Fibroblast of villous mesenchyme (primary cell): ENCODE measurements around the gene MMP23B. TPM values are rescaled to one million over a fixed set of nuclear protein-coding genes. Genes with fewer than 3 reads are reported as not detected.
"Not testable (repeated sequence)": the region's sequence is repeated elsewhere in the genome, so short reads cannot be mapped to it uniquely, and the experiment has no call there.

Experiments used
- DNase-seq: peaks from one replicate; pipeline ENCODE4 v3.0.0-alpha.2; 2010; ENCODE audit warnings: low read depth
- H3K4me3 ChIP-seq: 2 replicates; pipeline ENCODE4 v1.5.1; 2011; ENCODE audit warnings: low read depth, mild to moderate bottlenecking, low read length
- CTCF ChIP-seq: IDR thresholded peaks from 2 replicates; pipeline ENCODE4 v1.5.1; 2012; ENCODE audit warnings: low read depth, mild to moderate bottlenecking, low read length; ENCODE audit not compliant: insufficient read depth
- total RNA-seq: library from RNA; depleted of rRNA; stranded (reverse); fragments of >200 nt; gene quantifications from 2 replicates; pipeline ENCODE4 v1.2.3, GENCODE V29; 2012

MMP23B gene
- total RNA-seq, 1 donor = 6.5 TPM

GRCh38 chr1:1669468-1670440, 37.8 kb downstream of the MMP23B start:
- no peak for DNase-seq
- H3K4me3 ChIP-seq = no peak overlapping the region
- TF ChIP-seq CTCF = no peak

DNA sequence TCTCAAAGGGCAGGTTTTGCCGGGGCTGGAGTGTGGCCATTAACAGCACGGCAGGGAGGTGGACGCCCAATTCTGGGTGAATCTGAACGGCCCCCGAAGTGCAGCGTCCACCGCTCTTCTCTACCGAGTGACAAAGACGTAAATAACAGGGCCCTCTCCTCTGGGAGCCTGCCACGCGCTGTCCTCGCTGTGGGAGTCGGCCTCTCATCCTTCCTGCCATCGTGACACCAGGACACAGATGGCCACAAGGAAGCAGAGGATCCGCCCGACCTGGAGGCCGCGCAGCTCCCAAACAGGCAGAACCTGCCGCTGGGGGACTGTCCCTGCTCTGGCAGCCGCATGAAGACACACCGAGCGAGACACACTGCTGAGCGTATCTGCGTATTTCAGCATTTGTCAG, 38.9 kb downstream of the MMP23B start:
- no peak overlapping the region for H3K4me3 ChIP-seq
- DNase-seq = no peak
- no peak for TF ChIP-seq CTCF

DNA sequence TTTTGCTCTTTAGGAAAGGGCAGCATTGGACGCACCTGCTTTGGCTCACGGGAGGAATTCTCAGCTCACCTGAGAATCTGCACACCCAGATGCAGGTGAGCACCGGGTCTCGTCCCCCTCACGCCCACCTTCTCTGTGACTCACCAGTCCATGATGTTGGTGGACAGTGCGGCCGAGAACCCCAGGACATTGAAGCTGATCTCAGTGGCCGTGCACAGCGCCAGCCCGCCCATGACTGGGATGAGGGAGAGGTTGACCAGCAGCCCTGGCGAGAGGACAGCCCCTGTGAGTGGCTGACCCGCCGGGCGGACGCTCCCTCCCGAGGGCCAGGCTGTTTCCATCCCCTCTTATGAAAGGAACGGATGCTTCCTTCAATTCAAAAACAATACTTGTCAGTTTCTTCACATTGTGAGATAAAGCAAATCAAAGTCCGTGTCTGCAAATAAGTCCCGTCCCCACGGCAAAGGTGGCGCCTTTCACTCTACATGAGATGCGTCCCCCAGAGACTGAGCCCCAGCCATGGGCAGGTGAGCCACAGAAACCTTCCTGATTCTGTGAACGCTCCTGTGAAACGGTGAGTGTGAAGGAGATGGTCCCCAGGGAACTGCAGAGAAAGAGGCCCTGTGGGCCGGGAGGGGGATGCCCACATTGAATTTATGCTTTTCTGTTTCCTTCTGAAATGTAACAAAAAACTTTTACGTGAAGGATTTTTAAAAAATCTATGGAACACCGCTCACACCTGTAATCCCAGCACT, 39.6 kb downstream of the MMP23B start:
- no peak for DNase-seq
- no peak overlapping the region for H3K4me3 ChIP-seq
- TF ChIP-seq CTCF = no peak

DNA sequence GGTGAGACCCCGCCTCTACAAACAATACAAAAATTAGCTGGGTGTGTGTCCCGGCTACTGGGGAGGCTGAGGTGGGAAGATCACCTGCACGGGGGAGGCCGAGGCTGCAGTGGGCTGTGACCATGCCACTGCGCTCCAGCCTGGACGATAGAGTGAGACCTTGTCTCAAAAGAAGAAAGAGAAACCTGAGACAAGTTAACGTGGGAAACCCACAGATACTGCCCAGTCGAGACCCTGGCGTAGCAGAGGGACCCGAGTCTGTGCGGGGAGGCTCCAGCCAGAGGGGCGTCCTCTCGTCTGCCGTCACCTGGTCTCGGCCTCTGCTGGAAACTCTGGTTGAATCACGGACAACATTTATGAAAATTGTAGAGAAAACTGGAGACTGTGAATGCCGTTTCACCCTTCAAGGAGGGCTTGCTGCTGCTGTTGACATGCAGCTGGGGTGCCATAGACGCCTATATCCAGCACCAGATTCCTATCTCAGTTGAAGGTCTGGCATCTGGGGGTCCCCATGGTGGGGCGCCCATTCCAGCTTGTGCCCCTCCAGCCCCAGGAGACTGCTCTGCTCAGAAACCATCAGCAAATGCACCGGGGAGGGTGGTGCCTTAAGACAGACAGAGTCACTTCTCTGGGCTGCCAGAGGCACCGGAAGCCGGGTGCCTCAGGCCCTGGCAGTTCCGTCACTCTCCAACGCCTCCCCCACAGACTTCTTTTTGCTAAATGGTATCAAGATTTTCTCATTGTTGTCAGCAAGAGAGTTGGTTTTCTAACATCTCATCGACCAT, 40.4 kb downstream of the MMP23B start:
- H3K4me3 ChIP-seq = no peak overlapping the region
- no peak for TF ChIP-seq CTCF
- DNase-seq = no peak

GRCh38 chr1:1674806-1675205, 42.8 kb downstream of the MMP23B start:
- H3K4me3 ChIP-seq, DNase-seq: not testable (repeated sequence)

DNA sequence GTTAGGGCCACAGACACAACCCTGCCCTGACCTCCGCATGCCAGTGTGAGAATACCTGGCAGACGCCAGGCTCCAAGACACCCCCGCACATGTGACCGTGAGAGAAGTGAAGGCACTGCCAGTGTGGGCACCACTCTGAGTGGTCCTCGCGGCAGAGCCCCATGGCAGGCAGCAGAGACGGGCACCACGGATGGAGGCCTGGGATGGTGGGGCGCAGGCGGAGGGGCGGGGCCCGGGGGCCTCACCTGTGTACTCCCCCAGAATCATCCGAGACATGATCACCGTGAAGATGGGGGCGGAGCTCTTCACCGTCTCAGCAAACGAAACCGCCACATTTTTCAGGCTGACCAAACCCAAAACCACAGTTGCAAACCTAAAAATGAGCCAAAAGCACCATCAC, 43.2 kb downstream of the MMP23B start:
- H3K4me3 ChIP-seq = not testable (repeated sequence)

DNA sequence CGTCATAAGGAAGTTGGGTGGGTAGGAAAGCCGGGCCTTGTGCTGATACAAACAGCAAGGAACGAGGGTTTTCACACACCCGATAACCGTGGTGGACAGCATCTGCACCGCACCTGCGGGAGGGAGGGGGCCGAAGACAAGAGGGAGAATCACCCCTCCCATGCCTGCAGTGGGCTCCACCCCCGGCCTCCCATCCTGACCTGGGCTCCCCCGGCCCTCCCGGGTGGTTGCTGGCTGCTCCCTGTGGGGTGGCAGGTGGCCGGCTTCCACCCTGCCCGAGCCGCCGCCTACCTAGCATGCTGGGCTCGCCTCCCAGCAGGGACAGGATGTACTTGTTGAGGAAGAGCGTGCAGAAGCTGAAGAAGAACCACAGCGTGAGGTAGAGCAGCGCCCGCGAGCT, 44.1 kb downstream of the MMP23B start:
- H3K4me3 ChIP-seq, DNase-seq: not testable (repeated sequence)

More for the DNA sequence above, 43.2 kb downstream of the MMP23B start:
- DNase-seq = not testable (repeated sequence)
